Stomach (tissue), 4 donors: ENCODE data around the gene PPP1CC.

Experiments used
- EP300 ChIP-seq: sonication (generic); formaldehyde crosslinking; IDR thresholded peaks from one replicate; pipeline ENCODE4 v1.6.1; 2017; ENCODE audit warnings: antibody characterized with exemption
- POLR2AphosphoS5 ChIP-seq, 3 donors: sonication (generic); formaldehyde crosslinking; IDR thresholded peaks; one replicate each; pipeline ENCODE4 v1.6.1; 2016; ENCODE audit warnings: antibody characterized with exemption in 3 of 3
- TF ChIP-seq, protein P1 (sequence below), 7 experiments: fragments of 450-650 bp in 4 of 7; fragments of 200-600 bp in 3 of 7; sonication (generic) in 3 of 7; IDR thresholded peaks; one replicate each; pipeline ENCODE4 v1.5.1; 2016 to 2019; ENCODE audit warnings: antibody characterized with exemption in 7 of 7, control low read depth in 2 of 7, mild to moderate bottlenecking in 1 of 7

- TF ChIP-seq, protein P1, sequence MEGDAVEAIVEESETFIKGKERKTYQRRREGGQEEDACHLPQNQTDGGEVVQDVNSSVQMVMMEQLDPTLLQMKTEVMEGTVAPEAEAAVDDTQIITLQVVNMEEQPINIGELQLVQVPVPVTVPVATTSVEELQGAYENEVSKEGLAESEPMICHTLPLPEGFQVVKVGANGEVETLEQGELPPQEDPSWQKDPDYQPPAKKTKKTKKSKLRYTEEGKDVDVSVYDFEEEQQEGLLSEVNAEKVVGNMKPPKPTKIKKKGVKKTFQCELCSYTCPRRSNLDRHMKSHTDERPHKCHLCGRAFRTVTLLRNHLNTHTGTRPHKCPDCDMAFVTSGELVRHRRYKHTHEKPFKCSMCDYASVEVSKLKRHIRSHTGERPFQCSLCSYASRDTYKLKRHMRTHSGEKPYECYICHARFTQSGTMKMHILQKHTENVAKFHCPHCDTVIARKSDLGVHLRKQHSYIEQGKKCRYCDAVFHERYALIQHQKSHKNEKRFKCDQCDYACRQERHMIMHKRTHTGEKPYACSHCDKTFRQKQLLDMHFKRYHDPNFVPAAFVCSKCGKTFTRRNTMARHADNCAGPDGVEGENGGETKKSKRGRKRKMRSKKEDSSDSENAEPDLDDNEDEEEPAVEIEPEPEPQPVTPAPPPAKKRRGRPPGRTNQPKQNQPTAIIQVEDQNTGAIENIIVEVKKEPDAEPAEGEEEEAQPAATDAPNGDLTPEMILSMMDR (IDR thresholded peaks at IDR 0.05) = no peak
- TF ChIP-seq EP300 = no peak
- TF ChIP-seq POLR2AphosphoS5 (IDR thresholded peaks at IDR 0.05) = no peak
These were observed 21.1 kb downstream of the PPP1CC start for GRCh38 chr12:110721570-110721969.
